Stimulated activated CD8-positive, alpha-beta memory T cell treated with anti-CD3 and anti-CD28 coated beads, Interleukin-12 subunit alpha, Interleukin-12 subunit beta, amount 100 ng/mL, for 1 hour (primary cell): ENCODE data around the gene SLC34A3.
"Not testable (repeated sequence)": the region's sequence is repeated elsewhere in the genome, so short reads cannot be mapped to it uniquely, and the experiment has no call there.

Experiments
- DNase-seq: peaks from one replicate; pipeline ENCODE4 v3.0.0-alpha.2; 2020; ENCODE audit warnings: low read depth

Gene SLC34A3

GRCh38 chr9:137241490-137242268 is 11.0 kb downstream of the SLC34A3 start:
- DNase-seq = peak; percentile 63

GRCh38 chr9:137242269-137243203 is 11.8 kb downstream of the SLC34A3 start:
- no peak for DNase-seq

- DNase-seq = not testable (repeated sequence)
Observed at GRCh38 chr9:137243266-137243625, 12.5 kb downstream of the SLC34A3 start.

GRCh38 chr9:137243626-137244485 is 13.2 kb downstream of the SLC34A3 start:
- no peak for DNase-seq

DNA sequence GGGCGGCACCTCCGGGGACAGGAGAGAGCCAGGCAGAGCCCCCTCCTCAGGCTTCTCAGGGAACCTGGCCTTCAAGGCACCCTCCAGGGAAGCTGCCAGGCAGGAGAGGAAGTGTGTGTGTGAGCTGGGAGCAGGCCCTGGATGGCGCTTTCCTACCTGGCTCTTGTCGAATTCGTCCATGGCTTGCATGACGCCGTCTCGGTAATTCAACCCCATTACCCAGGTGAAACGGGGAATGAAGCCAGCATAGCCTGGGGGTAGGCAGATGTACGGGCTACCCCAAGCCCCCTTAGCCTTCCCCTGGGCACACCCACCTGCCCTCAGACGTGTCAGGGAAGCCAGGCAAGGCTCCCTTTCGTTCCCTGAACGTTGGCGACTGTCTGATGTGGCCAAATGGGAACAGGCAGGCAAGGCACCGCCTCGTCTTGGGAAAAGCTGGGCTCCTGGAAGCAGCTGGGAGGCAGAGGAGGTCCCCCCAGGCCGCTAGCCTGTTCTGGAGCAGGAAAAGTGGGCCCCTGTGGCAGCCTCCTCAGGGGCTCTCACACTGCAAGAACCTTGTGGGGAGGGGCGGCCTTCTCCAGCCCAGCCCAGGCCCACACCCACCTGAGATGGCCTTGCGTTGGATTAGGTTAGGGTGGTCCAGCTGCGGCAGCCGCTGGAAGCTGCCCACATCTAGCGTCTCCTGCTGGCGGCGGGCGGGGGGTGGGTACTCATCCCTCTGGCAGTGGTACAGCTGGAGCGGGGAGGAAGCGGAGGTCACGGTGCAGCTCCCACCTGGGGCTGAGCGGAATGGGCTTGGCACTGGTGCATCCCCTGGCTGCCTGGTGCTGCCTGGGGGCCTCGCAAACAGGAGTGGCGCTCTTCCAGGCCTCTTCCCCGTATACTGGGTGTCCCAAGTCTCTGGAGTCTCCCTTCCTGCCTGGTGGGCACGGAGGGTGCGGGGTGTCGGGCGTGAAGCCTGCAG is 14.1 kb downstream of the SLC34A3 start:
- DNase-seq = no peak

DNA sequence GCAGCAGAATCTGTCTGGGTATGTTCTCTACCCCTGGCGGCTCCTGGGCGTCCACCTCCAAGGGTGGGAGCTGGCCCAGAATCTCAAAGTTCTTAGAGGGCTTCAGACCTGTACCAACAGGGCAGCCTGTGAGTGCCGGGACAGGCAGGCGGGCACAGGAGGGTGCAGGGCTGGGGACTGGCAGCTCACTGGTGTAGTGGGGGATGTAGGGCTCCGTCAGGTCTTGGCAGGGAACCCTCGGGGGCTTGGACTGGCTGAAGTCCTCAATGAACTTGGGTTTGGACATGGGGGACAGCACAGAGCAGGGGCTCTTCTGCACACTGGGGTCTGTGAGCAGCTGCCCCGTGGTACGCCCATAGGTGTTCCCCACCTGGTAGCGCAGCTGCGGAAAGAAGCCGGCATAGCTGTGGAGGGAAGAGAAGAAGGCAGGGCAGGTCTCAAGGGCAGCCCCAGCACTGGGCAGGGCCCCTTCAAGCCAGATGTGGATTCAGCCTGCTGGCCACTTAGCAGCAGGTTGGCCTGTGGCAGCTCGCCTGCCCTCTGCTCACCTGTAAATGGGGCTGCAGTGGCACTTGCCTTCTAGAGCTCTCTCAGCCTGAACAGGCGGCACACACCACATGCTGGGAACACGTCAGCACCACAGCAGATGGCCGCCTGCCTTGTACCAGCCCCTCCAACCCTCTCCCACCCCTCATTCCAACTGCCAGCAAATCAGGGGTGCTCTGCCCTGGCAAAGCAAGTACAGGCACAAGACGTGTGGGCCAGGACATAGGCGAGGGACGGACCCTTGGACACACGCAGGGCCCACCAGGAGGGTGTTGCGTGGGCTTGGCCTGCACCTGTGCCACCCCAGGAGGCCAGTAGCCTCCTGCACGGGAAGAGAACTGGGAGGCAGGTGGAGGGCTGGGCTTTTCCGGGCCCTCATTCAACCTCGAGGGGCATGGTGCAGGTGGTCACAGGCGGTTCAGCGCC is 15.0 kb downstream of the SLC34A3 start:
- no peak for DNase-seq

GRCh38 chr9:137247135-137247915 is 16.6 kb downstream of the SLC34A3 start:
- no peak for DNase-seq

- no peak for DNase-seq
Observed at GRCh38 chr9:137247916-137248175, 17.1 kb downstream of the SLC34A3 start.

DNA sequence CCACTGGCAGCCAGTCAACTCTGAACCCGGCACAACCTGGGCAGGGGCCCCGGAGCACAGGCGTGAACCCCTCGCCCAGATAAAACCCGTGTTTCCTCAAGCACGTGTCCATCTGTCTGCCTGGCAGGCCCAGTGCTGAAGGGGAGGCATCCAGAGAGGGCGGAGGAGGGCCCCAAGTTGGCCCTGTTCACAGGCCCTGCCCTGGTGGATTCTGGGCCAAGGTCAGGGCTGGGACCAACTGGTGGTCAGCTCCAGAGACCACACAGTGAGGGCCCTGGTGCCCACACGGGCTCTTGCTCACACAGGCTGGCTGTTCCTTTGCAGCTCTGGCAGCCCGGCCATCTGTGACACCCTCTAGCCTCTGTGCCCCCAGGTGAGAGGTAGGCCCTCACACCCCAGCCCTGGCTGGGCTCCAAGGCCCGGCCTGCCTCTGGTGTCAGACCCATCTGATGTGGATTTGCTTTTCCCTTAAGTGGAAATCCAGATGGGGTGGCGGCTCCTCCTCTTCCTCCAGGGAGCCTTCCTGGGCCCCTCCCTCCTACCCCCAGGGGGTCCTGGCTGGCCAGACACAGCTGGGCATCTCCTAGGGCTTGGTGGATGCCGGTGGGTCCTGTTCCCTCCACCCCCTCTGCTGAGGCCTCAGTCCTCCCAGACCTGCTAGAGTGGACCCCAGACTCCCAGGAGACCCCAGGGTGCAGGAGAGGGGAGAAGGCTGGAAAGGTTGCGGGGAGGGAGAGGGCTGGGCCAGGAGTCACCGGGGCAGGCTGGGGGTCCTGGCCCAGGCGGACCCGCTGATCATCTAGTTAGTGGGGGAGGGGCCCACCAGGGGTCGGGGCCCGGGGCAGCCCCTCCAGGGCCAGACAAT is 19.9 kb downstream of the SLC34A3 start:
- no peak for DNase-seq

GRCh38 chr9:137251194-137251461 is 20.4 kb downstream of the SLC34A3 start, which contains the start of gene STPG3:
TSS of gene STPG3 (plus strand) at chr9:137251286. CDS start at chr9:137251287, 1 bp downstream.
- no peak for DNase-seq

- no peak for DNase-seq
Observed at GRCh38 chr9:137251490-137252268, 21.0 kb downstream of the SLC34A3 start.

DNA sequence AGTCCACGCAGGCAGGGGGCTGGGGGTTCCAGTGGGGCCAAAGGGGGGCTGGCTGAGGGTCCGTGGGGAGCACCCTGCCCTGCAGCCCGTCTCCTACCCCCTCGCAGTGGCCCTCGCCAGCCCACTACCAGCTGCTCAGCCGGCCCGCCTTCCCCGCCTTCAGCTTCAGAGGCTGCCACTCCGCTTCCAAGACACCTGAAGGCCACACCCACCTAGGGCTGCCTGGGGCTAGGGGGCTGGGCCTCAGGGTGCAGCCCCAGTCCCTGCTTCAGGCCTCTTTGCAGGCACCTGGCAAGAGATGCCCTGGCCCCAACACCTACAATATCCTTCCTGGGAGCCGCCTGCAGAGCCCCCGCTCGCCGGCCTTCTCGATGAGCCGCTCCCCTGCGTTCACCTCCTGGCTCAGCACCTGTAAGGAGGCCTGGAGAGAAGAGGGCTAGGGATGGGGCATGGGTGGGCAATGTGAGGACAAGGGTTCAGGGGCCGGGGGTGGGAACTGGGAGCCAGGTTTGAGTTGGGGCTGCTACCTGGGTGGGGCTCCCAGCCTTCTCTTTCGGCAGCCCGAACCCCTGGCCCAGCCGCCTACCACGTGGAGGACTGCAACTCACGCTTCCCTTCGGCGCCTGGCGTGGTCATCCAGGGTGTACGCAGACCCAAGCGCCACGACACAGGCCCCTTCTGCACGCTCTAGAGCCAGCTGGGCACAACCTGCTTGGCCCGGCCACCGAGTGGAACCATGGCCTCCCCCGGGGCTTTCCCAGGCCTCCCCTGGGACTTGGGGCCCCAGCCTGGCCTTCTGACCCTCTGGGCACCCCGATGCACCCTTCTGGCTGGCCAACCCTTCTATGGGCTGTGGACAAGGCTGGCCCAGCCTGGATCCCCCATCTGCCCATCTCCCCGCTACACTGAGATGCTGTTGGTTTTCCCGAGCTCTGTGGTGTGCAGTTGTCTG is 22.1 kb downstream of the SLC34A3 start:
- DNase-seq = no peak

DNA sequence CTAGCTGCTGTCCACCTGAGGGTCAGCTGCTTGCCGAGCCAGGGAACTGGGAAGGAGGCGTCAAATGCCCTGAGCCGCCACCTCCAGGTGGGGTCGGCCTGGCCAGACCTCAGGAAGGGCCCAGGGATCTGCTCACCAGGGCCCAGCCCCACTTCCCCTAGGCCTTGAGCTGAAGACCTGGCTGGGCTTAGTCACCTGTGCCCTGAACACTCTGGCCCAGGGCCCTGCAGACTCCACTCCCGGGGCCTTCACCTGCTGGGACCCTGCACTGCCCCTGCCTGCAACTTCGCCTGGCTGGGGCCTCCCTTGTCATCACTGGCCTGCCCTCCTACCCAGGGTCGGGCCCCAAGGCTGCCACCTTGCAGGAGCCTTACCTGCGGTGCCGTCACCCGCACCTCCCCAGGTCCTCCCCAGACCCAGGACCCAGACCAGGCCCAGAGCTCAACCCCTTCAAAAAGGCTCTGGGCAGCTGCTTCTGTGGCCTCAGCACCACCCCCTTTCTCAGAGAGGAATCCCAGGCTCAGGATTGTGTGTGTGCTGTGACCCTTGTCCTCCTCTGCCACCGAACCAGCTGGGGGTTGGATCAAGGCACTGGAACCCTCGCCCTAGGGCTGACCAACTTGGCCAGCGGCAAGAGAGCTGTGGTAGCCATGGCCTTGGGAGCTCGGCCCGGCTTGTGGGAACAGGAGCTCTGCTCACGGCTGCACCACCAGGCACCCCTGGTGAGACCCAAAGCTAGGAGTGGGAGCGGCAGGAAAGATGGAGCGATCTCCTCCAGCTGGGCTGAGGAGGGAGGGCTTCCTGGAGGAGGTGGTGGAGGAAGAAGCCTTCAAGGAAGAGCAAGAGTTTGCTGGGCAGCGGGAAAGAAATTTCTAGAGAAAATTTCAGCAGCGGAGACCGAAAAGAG is 23.3 kb downstream of the SLC34A3 start:
- DNase-seq = no peak

DNA sequence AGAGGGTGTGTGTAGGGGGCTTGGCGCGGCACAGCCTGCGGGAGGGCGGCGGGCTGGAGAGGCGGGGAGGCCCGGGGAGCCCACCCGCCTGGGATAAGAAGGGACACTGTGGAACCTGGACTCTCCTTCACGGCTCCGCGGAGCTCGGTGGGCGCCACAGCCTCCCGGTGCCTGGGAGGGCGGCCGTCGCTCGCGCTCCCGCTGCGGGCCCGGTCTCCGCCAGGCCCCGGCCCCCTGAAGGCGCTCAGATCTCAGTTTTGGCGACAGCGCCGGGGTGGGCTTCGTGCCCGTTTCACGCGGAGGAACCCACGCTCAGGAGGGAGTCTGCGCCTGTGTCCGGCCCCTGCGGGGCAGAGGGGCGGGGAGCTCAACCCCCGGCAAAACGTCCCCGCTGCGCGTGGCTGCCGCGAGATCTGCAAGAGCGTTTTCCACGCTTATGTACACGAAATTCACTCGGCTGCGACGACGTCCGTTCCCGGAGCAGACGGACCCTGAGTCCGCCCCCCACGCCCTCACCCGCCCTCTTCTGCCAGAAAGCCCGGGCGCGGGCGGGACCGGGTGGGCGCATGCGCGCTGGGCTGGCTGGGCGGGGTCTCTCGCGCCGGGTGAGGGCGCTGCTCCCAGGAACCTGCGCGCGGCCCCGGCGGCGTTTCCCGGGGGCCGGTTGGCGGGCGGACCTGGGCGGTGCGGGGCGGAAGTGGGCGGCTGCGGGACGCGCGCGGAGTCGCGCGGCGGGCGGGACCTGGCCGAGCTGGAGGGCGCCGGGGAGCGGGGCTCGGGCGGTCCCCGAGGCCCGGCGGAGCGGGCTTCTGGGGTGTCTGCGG is 24.1 kb downstream of the SLC34A3 start, which contains the start of gene NELFB:
Gene NELFB (plus strand): TSS at position 704 of the 824 bp plus-strand sequence.
- DNase-seq = peak; percentile 95
